Retina (tissue), 1 donor: ENCODE measurements around the gene SMIM7.
"Not testable (repeated sequence)": the region's sequence is repeated elsewhere in the genome, so short reads cannot be mapped to it uniquely, and the experiment has no call there.

Source experiments
- DNase-seq: peaks from one replicate; pipeline ENCODE4 v3.0.0-alpha.2; 2016

The SMIM7 gene

GRCh38 chr19:16659832-16660708 lies at the start of gene SMIM7:
TSS of gene SMIM7 (minus strand) at chr19:16660144. CDS start at chr19:16660110, 34 bp downstream.
- peak; percentile 99 for DNase-seq

- DNase-seq, result no peak
Observed at GRCh38 chr19:16703677-16704076, 43.7 kb upstream of the SMIM7 start.

GRCh38 chr19:16702123-16702522 lies 42.2 kb upstream of the SMIM7 start:
- DNase-seq, result no peak

GRCh38 chr19:16698914-16699313 lies 39.0 kb upstream of the SMIM7 start:
- DNase-seq, result no peak

GRCh38 chr19:16688084-16688483 lies 28.1 kb upstream of the SMIM7 start:
- no peak for DNase-seq

GRCh38 chr19:16684216-16684615 lies 24.3 kb upstream of the SMIM7 start:
- no peak for DNase-seq

- no peak for DNase-seq
Observed at GRCh38 chr19:16682539-16682938, 22.6 kb upstream of the SMIM7 start.

GRCh38 chr19:16679811-16680210 lies 19.9 kb upstream of the SMIM7 start:
- no peak for DNase-seq

- no peak for DNase-seq
Observed at GRCh38 chr19:16678498-16678897, 18.6 kb upstream of the SMIM7 start.

GRCh38 chr19:16677055-16677454 lies 17.1 kb upstream of the SMIM7 start:
- DNase-seq, result no peak

- DNase-seq, result no peak
Observed at GRCh38 chr19:16676101-16676798, 16.3 kb upstream of the SMIM7 start.

GRCh38 chr19:16673839-16674238 lies 13.9 kb upstream of the SMIM7 start:
- not testable (repeated sequence) for DNase-seq

- DNase-seq, result no peak
Observed at GRCh38 chr19:16673231-16673630, 13.3 kb upstream of the SMIM7 start.

GRCh38 chr19:16671652-16672274 lies 11.8 kb upstream of the SMIM7 start:
- DNase-seq, result no peak

- no peak for DNase-seq
Observed at GRCh38 chr19:16670291-16670690, 10.3 kb upstream of the SMIM7 start.

- DNase-seq, result not testable (repeated sequence)
Observed at GRCh38 chr19:16668702-16669101, 8.8 kb upstream of the SMIM7 start.

- no peak for DNase-seq
Observed at GRCh38 chr19:16668176-16668575, 8.2 kb upstream of the SMIM7 start.

GRCh38 chr19:16661480-16662034 lies 1.6 kb upstream of the SMIM7 start:
- peak; percentile 46 for DNase-seq

GRCh38 chr19:16660763-16661479 lies 977 bp upstream of the SMIM7 start, which contains the start of gene TMEM38A:
TSS of gene TMEM38A (plus strand) at chr19:16661139. CDS start at chr19:16661218, 79 bp downstream.
- DNase-seq, result no peak

- DNase-seq, result no peak
Observed at GRCh38 chr19:16659464-16659831, 496 bp downstream of the SMIM7 start.

GRCh38 chr19:16657384-16657783 lies 2.6 kb downstream of the SMIM7 start:
- DNase-seq, result no peak

- no peak for DNase-seq
Observed at GRCh38 chr19:16655727-16656126, 4.2 kb downstream of the SMIM7 start.

GRCh38 chr19:16654627-16655026 lies 5.3 kb downstream of the SMIM7 start:
- DNase-seq, result no peak
